ENCODE results near the gene MDN1.

Gene MDN1

GRCh38 chr6:89690944-89691324 is 128.7 kb downstream of the MDN1 start:
- DNase-seq (ENCODE audit: low spot score): no peak

GRCh38 chr6:89689732-89690131 is 129.9 kb downstream of the MDN1 start:
- DNase-seq (ENCODE audit: low spot score): no peak

GRCh38 chr6:89688328-89688727 is 131.3 kb downstream of the MDN1 start:
- DNase-seq (ENCODE audit: low spot score): no peak

- DNase-seq (ENCODE audit: low spot score): no peak
Measured at GRCh38 chr6:89685311-89685710, 134.3 kb downstream of the MDN1 start.

- DNase-seq (ENCODE audit: low spot score): no peak
Measured at GRCh38 chr6:89682991-89683390, 136.6 kb downstream of the MDN1 start.

GRCh38 chr6:89681983-89682564 is 137.5 kb downstream of the MDN1 start:
- DNase-seq (ENCODE audit: low spot score): no peak

- no peak for DNase-seq (ENCODE audit: low spot score)
Measured at GRCh38 chr6:89680551-89680950, 139.0 kb downstream of the MDN1 start.

- DNase-seq (ENCODE audit: low spot score): peak; percentile 11
Measured at GRCh38 chr6:89680150-89680549, 139.4 kb downstream of the MDN1 start.

- no peak for DNase-seq (ENCODE audit: low spot score)
Measured at GRCh38 chr6:89679215-89680120, 140.1 kb downstream of the MDN1 start.

- no peak for DNase-seq (ENCODE audit: low spot score)
Measured at GRCh38 chr6:89678531-89678930, 141.1 kb downstream of the MDN1 start.

GRCh38 chr6:89675949-89676748 is 143.4 kb downstream of the MDN1 start:
- peak; percentile 42 for DNase-seq (ENCODE audit: low spot score)

- DNase-seq (ENCODE audit: low spot score): no peak
Measured at GRCh38 chr6:89670935-89671565, 148.5 kb downstream of the MDN1 start.

- no peak for DNase-seq (ENCODE audit: low spot score)
Measured at GRCh38 chr6:89669002-89669401, 150.6 kb downstream of the MDN1 start.

GRCh38 chr6:89667872-89668556 is 151.6 kb downstream of the MDN1 start:
- no peak for DNase-seq (ENCODE audit: low spot score)

GRCh38 chr6:89662659-89663223 is 156.9 kb downstream of the MDN1 start:
- no peak for DNase-seq (ENCODE audit: low spot score)

GRCh38 chr6:89661559-89661958 is 158.0 kb downstream of the MDN1 start:
- no peak for DNase-seq (ENCODE audit: low spot score)

GRCh38 chr6:89660981-89661380 is 158.6 kb downstream of the MDN1 start:
- DNase-seq (ENCODE audit: low spot score): no peak

- DNase-seq (ENCODE audit: low spot score): no peak
Measured at GRCh38 chr6:89657445-89658158, 162.0 kb downstream of the MDN1 start.

GRCh38 chr6:89655122-89655521 is 164.5 kb downstream of the MDN1 start:
- no peak for DNase-seq (ENCODE audit: low spot score)

- DNase-seq (ENCODE audit: low spot score): no peak
Measured at GRCh38 chr6:89650579-89650978, 169.0 kb downstream of the MDN1 start.

- no peak for DNase-seq (ENCODE audit: low spot score)
Measured at GRCh38 chr6:89649682-89650081, 169.9 kb downstream of the MDN1 start.

Data from hematopoietic multipotent progenitor cell treated with erythropoietin and hydrocortisone succinate and interleukin-3 and kit ligand, for 17 days (in vitro differentiated cells).